ENCODE measurements around the gene ZFAND3. TPM values are rescaled to one million over a fixed set of nuclear protein-coding genes. Genes with fewer than 3 reads are reported as not detected.

Gene ZFAND3
- total and polyA plus RNA-seq, 2 of the 4 experiments (the other 2 are of a cell fraction): 10.9 to 26.7 TPM

DNA sequence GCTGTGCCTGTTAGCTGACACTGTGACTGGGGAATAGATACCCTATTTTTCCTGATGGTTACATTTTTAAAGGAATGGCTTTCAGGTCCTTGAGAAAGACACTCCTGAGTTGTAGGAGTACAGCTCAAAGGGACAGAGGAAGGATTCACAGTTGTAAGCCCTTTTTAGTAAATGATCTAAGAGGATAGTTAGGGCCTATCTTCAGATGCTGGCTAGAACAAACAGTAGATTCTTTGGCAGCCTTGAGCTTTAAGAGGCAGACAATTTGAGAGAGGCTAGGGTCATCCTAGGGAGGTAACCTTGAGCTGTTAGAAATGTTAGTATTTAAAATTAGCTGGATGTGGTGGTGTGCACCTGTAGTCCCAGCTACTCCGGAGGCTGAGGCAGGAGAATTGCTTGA, 111.5 kb downstream of the ZFAND3 start:
- dilution Hi-C loops (cut with HindIII; ENCODE audit: low sequenced_read_pairs, unreplicated experiment) (no loop called here), in situ Hi-C loops (cut with MboI; ENCODE audit: low sequenced_read_pairs) (no loop called here), intact Hi-C loops (cut with micrococcal nuclease) (no loop called here)
- no peak overlapping the region for H4K5ac ChIP-seq (ENCODE audit: low read depth, low read length)
- H2BK120ac ChIP-seq (ENCODE audit: low read depth, low read length): no peak overlapping the region
- H3K14ac ChIP-seq (replicated peaks; ENCODE audit: low read depth, low read length): no peak overlapping the region
- H4K20me1 ChIP-seq (ENCODE audit: insufficient read depth, low read length): peaks cover 60% of the 10 kb centered on the region
- BruUV-seq (replicated peaks): TSS peak; percentile 5
- H4K8ac ChIP-seq (ENCODE audit: low read depth in 2 of 2, low read length in 2 of 2): no peak overlapping the region
- H2AFZ ChIP-seq (replicated peaks; ENCODE audit: low read length, poor library complexity): no peak overlapping the region
- POLR2A ChIA-PET (ENCODE audit: unreplicated experiment): no interaction called here
- peaks cover 14% of the 10 kb centered on the region for H3K4me1 ChIP-seq (ENCODE audit: control insufficient read depth, insufficient read depth, low read length)
- DNase-seq: no peak
- no CpG with 5 or more reads among the region's 1 CpG for WGBS, 2 experiments (ENCODE audit: extremely low coverage in 2 of 2, insufficient read length in 1 of 2)
- H3K79me1 ChIP-seq (ENCODE audit: low read depth in 1 of 2, low read length in 2 of 2): peaks cover 30 to 72% of the 10 kb centered on the region in 2 experiments
- no peak overlapping the region for H3K23ac ChIP-seq (ENCODE audit: low read depth, low read length)
- H2AK5ac ChIP-seq (ENCODE audit: low read depth, low read length): no peak overlapping the region
- H3K4me2 ChIP-seq (ENCODE audit: low read depth, low read length): no peak overlapping the region; the same call in 1 of the 2 replicates
- CTCF ChIA-PET: interaction anchor here (0.7 kb wide), 1 partner anchor 8 kb away, joined by 3 read pairs; no protein-coding TSS in a partner anchor
- no peak overlapping the region for H3K56ac ChIP-seq (ENCODE audit: extremely low read depth, insufficient read depth, low read length)
- no peak overlapping the region for H2BK15ac ChIP-seq (ENCODE audit: low read depth, low read length)
- peak overlapping the region; percentile 7 for H2BK5ac ChIP-seq (ENCODE audit: low read depth, low read length, poor library complexity, severe bottlenecking)
- H3K4ac ChIP-seq (ENCODE audit: low read depth, low read length): no peak overlapping the region
- H3K9me1 ChIP-seq (ENCODE audit: insufficient read depth, low read length): peaks cover 9% of the 10 kb centered on the region; the same call in 1 of the 2 replicates
- no peak overlapping the region for H2AK9ac ChIP-seq (replicated peaks; ENCODE audit: low read depth, low read length, poor library complexity)
- H3K9ac ChIP-seq (ENCODE audit: low read depth, low read length): no peak overlapping the region
- TF ChIP-seq RCOR1 (IDR thresholded peaks at IDR 0.05; ENCODE audit: insufficient replicate concordance, low read length) (no peak), CHD1 (IDR thresholded peaks at IDR 0.05; ENCODE audit: low read depth, low read length) (no peak), POLR2A (IDR thresholded peaks at IDR 0.05; ENCODE audit: low read depth, low read length) (no peak), NFE2L2 (IDR thresholded peaks at IDR 0.05; ENCODE audit: low read depth, low read length) (no peak), MAZ (IDR thresholded peaks at IDR 0.05; ENCODE audit: borderline replicate concordance, low read depth, low read length) (no peak), CEBPB (IDR thresholded peaks at IDR 0.05; ENCODE audit: low read depth, low read length) (no peak), FOS (IDR thresholded peaks at IDR 0.05; ENCODE audit: low read depth, low read length) (no peak), BHLHE40 (IDR thresholded peaks at IDR 0.05; ENCODE audit: low read depth, low read length) (no peak), MAFK (IDR thresholded peaks at IDR 0.05; ENCODE audit: low read depth, low read length) (no peak), RAD21 (IDR thresholded peaks at IDR 0.05; ENCODE audit: low read length) (no peak), SMC3 (IDR thresholded peaks at IDR 0.05; ENCODE audit: low read depth, low read length) (no peak), RFX5 (IDR thresholded peaks at IDR 0.05; ENCODE audit: low read depth, low read length) (no peak), MXI1 (IDR thresholded peaks at IDR 0.05; ENCODE audit: borderline replicate concordance, low read depth, low read length) (no peak)
- TF ChIP-seq, protein P1, sequence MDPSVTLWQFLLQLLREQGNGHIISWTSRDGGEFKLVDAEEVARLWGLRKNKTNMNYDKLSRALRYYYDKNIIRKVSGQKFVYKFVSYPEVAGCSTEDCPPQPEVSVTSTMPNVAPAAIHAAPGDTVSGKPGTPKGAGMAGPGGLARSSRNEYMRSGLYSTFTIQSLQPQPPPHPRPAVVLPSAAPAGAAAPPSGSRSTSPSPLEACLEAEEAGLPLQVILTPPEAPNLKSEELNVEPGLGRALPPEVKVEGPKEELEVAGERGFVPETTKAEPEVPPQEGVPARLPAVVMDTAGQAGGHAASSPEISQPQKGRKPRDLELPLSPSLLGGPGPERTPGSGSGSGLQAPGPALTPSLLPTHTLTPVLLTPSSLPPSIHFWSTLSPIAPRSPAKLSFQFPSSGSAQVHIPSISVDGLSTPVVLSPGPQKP (IDR thresholded peaks at IDR 0.05; ENCODE audit: borderline replicate concordance, low read depth, low read length): no peak
- TF ChIP-seq, protein P2, sequence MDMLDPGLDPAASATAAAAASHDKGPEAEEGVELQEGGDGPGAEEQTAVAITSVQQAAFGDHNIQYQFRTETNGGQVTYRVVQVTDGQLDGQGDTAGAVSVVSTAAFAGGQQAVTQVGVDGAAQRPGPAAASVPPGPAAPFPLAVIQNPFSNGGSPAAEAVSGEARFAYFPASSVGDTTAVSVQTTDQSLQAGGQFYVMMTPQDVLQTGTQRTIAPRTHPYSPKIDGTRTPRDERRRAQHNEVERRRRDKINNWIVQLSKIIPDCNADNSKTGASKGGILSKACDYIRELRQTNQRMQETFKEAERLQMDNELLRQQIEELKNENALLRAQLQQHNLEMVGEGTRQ (IDR thresholded peaks at IDR 0.05; ENCODE audit: low read depth, low read length): no peak
- TF ChIP-seq, protein P3, sequence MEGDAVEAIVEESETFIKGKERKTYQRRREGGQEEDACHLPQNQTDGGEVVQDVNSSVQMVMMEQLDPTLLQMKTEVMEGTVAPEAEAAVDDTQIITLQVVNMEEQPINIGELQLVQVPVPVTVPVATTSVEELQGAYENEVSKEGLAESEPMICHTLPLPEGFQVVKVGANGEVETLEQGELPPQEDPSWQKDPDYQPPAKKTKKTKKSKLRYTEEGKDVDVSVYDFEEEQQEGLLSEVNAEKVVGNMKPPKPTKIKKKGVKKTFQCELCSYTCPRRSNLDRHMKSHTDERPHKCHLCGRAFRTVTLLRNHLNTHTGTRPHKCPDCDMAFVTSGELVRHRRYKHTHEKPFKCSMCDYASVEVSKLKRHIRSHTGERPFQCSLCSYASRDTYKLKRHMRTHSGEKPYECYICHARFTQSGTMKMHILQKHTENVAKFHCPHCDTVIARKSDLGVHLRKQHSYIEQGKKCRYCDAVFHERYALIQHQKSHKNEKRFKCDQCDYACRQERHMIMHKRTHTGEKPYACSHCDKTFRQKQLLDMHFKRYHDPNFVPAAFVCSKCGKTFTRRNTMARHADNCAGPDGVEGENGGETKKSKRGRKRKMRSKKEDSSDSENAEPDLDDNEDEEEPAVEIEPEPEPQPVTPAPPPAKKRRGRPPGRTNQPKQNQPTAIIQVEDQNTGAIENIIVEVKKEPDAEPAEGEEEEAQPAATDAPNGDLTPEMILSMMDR (conservative IDR thresholded peaks at IDR 0.05; ENCODE audit: low read depth, low read length): no peak
- H3K36me3 ChIP-seq (ENCODE audit: control insufficient read depth, insufficient read depth, low read length): no peaks in the 10 kb centered on the region
- peak overlapping the region; percentile 31; the same call in 1 of the 2 replicates for H3K27ac ChIP-seq (ENCODE audit: insufficient read depth, low read length)
- peak; percentile 43 for ATAC-seq (ENCODE audit: low read depth)
- no peaks in the 10 kb centered on the region for H3K27me3 ChIP-seq (ENCODE audit: control insufficient read depth, insufficient read depth, low read length)
- H3K18ac ChIP-seq (ENCODE audit: low read depth, low read length): peak overlapping the region; percentile 18; the same call in 1 of the 2 replicates
- no peaks in the 10 kb centered on the region for H3K9me3 ChIP-seq (ENCODE audit: control insufficient read depth, insufficient read depth, low read length)
- H3K4me3 ChIP-seq (ENCODE audit: insufficient read depth, low read depth, low read length): no peak overlapping the region
- H4K91ac ChIP-seq (ENCODE audit: insufficient read depth, low read depth, low read length): no peak overlapping the region
- no peak overlapping the region for H2BK20ac ChIP-seq (ENCODE audit: low read depth, low read length)

Measured in IMR-90 (cell line).